Suprapubic skin (tissue), 3 donors: ENCODE data around the gene OXA1L.

Experiments
- EP300 ChIP-seq: sonication (generic); formaldehyde crosslinking; IDR thresholded peaks from one replicate; pipeline ENCODE4 v1.6.1; 2017; ENCODE audit warnings: antibody characterized with exemption
- TF ChIP-seq, protein P1 (sequence below), 2 donors: fragments of 200-600 bp in 1 of 2; fragments of 450-650 bp in 1 of 2; sonication (generic) in 1 of 2; IDR thresholded peaks; one replicate each; pipeline ENCODE4 v1.5.1; 2016 to 2019; ENCODE audit warnings: antibody characterized with exemption in 2 of 2, mild to moderate bottlenecking in 1 of 2, moderate library complexity in 1 of 2

GRCh38 chr14:22778084-22778483 is 11.6 kb downstream of the OXA1L start:
- TF ChIP-seq EP300: no peak
- TF ChIP-seq, protein P1, sequence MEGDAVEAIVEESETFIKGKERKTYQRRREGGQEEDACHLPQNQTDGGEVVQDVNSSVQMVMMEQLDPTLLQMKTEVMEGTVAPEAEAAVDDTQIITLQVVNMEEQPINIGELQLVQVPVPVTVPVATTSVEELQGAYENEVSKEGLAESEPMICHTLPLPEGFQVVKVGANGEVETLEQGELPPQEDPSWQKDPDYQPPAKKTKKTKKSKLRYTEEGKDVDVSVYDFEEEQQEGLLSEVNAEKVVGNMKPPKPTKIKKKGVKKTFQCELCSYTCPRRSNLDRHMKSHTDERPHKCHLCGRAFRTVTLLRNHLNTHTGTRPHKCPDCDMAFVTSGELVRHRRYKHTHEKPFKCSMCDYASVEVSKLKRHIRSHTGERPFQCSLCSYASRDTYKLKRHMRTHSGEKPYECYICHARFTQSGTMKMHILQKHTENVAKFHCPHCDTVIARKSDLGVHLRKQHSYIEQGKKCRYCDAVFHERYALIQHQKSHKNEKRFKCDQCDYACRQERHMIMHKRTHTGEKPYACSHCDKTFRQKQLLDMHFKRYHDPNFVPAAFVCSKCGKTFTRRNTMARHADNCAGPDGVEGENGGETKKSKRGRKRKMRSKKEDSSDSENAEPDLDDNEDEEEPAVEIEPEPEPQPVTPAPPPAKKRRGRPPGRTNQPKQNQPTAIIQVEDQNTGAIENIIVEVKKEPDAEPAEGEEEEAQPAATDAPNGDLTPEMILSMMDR (IDR thresholded peaks at IDR 0.05): no peak
